Activated T-helper 9 cell treated with anti-CD3 and anti-CD28 coated beads, Interleukin-2, amount 50 U/mL, for 16 hours (primary cell): ENCODE data around the gene PIK3C2G.

ENCODE experiments used
- DNase-seq: peaks from one replicate; pipeline ENCODE4 v3.0.0-alpha.2; 2020; ENCODE audit warnings: low read depth

The PIK3C2G gene

GRCh38 chr12:18270958-18271460, 9.7 kb downstream of the PIK3C2G start:
- no peak for DNase-seq

GRCh38 chr12:18275981-18276380, 14.7 kb downstream of the PIK3C2G start:
- DNase-seq = no peak

GRCh38 chr12:18277196-18277595, 15.9 kb downstream of the PIK3C2G start:
- no peak for DNase-seq

GRCh38 chr12:18280728-18281127, 19.4 kb downstream of the PIK3C2G start:
- DNase-seq = no peak

GRCh38 chr12:18281941-18282340, 20.6 kb downstream of the PIK3C2G start:
- no peak for DNase-seq

GRCh38 chr12:18283831-18284230, 22.5 kb downstream of the PIK3C2G start:
- DNase-seq = no peak

- DNase-seq = no peak
Measured at GRCh38 chr12:18284386-18284785, 23.1 kb downstream of the PIK3C2G start.

GRCh38 chr12:18285161-18285560, 23.8 kb downstream of the PIK3C2G start:
- DNase-seq = no peak

GRCh38 chr12:18290386-18290785, 29.1 kb downstream of the PIK3C2G start:
- no peak for DNase-seq

GRCh38 chr12:18294889-18295288, 33.6 kb downstream of the PIK3C2G start:
- DNase-seq = no peak

- no peak for DNase-seq
Measured at GRCh38 chr12:18296201-18296908, 35.0 kb downstream of the PIK3C2G start.

GRCh38 chr12:18296909-18297280, 35.6 kb downstream of the PIK3C2G start:
- DNase-seq = no peak

GRCh38 chr12:18297902-18298301, 36.6 kb downstream of the PIK3C2G start:
- DNase-seq = no peak

GRCh38 chr12:18302809-18303430, 41.6 kb downstream of the PIK3C2G start:
- no peak for DNase-seq

- no peak for DNase-seq
Measured at GRCh38 chr12:18304609-18305008, 43.3 kb downstream of the PIK3C2G start.

- no peak for DNase-seq
Measured at GRCh38 chr12:18306311-18306710, 45.0 kb downstream of the PIK3C2G start.

GRCh38 chr12:18313306-18313705, 52.0 kb downstream of the PIK3C2G start:
- DNase-seq = no peak

GRCh38 chr12:18320036-18320617, 58.8 kb downstream of the PIK3C2G start:
- DNase-seq = no peak

- no peak for DNase-seq
Measured at GRCh38 chr12:18320976-18321375, 59.7 kb downstream of the PIK3C2G start.

- no peak for DNase-seq
Measured at GRCh38 chr12:18323159-18323558, 61.8 kb downstream of the PIK3C2G start.

- no peak for DNase-seq
Measured at GRCh38 chr12:18327036-18327435, 65.7 kb downstream of the PIK3C2G start.

GRCh38 chr12:18332173-18332572, 70.9 kb downstream of the PIK3C2G start:
- no peak for DNase-seq

- no peak for DNase-seq
Measured at GRCh38 chr12:18339633-18340032, 78.3 kb downstream of the PIK3C2G start.
